ENCODE results near the gene AGPAT1.

DNA sequence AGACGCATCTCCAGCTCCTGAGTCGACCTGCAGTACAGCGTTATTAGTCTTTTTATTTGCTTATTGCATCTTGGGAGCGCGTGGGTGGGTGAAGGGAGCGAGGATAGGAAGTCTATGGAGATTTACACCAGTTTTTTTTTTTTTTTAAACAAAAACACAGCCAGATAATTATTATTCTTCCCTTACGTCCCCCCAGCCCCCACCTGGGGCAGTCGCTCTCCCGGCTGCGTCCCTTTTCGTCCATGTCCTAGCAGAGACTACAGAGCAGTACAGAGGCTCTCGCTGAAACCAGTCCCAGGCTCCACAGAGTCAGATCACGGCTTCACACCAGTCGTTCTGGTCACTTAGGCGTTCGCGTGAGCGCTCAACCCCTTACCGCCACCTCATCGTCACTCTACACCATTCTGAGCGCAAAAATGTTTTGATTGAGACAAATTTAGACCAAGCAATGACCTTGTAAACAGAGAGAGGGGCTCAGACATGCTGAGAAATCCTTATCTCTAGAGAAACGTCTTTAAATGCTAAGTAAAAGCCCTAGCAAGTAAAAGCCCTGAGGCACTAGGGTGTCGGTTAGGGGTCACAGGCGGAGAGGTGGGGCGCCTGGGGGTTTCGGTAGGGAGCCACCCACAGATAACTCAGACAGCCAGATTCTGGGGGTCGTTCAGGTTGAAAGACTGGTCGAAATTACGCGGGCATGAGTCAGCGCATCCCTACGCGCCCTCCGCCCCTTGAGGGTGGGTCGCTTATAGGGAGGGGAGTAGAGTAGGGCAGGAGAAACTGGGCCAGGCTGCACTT lies 22.9 kb downstream of the AGPAT1 start:
- TF ChIP-seq, protein P1, sequence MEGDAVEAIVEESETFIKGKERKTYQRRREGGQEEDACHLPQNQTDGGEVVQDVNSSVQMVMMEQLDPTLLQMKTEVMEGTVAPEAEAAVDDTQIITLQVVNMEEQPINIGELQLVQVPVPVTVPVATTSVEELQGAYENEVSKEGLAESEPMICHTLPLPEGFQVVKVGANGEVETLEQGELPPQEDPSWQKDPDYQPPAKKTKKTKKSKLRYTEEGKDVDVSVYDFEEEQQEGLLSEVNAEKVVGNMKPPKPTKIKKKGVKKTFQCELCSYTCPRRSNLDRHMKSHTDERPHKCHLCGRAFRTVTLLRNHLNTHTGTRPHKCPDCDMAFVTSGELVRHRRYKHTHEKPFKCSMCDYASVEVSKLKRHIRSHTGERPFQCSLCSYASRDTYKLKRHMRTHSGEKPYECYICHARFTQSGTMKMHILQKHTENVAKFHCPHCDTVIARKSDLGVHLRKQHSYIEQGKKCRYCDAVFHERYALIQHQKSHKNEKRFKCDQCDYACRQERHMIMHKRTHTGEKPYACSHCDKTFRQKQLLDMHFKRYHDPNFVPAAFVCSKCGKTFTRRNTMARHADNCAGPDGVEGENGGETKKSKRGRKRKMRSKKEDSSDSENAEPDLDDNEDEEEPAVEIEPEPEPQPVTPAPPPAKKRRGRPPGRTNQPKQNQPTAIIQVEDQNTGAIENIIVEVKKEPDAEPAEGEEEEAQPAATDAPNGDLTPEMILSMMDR (conservative IDR thresholded peaks at IDR 0.05; ENCODE audit: low read depth in 2 of 2), result no peak
- TF ChIP-seq POLR2AphosphoS5 (IDR thresholded peaks at IDR 0.05; ENCODE audit: low read depth) (no peak), EZH2phosphoT487 (IDR thresholded peaks at IDR 0.05; ENCODE audit: unreplicated experiment) (no peak), CREB1 (CRISPR knock-in tag; IDR thresholded peaks at IDR 0.05; ENCODE audit: low read depth) (0 out of 2 replicates have a peak, but pooled peaks have one; percentile 6), EZH2 (IDR thresholded peaks at IDR 0.05; ENCODE audit: low read depth, unreplicated experiment) (peak; percentile 26)
- TF ChIP-seq, protein P2, sequence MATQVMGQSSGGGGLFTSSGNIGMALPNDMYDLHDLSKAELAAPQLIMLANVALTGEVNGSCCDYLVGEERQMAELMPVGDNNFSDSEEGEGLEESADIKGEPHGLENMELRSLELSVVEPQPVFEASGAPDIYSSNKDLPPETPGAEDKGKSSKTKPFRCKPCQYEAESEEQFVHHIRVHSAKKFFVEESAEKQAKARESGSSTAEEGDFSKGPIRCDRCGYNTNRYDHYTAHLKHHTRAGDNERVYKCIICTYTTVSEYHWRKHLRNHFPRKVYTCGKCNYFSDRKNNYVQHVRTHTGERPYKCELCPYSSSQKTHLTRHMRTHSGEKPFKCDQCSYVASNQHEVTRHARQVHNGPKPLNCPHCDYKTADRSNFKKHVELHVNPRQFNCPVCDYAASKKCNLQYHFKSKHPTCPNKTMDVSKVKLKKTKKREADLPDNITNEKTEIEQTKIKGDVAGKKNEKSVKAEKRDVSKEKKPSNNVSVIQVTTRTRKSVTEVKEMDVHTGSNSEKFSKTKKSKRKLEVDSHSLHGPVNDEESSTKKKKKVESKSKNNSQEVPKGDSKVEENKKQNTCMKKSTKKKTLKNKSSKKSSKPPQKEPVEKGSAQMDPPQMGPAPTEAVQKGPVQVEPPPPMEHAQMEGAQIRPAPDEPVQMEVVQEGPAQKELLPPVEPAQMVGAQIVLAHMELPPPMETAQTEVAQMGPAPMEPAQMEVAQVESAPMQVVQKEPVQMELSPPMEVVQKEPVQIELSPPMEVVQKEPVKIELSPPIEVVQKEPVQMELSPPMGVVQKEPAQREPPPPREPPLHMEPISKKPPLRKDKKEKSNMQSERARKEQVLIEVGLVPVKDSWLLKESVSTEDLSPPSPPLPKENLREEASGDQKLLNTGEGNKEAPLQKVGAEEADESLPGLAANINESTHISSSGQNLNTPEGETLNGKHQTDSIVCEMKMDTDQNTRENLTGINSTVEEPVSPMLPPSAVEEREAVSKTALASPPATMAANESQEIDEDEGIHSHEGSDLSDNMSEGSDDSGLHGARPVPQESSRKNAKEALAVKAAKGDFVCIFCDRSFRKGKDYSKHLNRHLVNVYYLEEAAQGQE (IDR thresholded peaks at IDR 0.05; ENCODE audit: unreplicated experiment), result no peak
- TF ChIP-seq, protein P3, sequence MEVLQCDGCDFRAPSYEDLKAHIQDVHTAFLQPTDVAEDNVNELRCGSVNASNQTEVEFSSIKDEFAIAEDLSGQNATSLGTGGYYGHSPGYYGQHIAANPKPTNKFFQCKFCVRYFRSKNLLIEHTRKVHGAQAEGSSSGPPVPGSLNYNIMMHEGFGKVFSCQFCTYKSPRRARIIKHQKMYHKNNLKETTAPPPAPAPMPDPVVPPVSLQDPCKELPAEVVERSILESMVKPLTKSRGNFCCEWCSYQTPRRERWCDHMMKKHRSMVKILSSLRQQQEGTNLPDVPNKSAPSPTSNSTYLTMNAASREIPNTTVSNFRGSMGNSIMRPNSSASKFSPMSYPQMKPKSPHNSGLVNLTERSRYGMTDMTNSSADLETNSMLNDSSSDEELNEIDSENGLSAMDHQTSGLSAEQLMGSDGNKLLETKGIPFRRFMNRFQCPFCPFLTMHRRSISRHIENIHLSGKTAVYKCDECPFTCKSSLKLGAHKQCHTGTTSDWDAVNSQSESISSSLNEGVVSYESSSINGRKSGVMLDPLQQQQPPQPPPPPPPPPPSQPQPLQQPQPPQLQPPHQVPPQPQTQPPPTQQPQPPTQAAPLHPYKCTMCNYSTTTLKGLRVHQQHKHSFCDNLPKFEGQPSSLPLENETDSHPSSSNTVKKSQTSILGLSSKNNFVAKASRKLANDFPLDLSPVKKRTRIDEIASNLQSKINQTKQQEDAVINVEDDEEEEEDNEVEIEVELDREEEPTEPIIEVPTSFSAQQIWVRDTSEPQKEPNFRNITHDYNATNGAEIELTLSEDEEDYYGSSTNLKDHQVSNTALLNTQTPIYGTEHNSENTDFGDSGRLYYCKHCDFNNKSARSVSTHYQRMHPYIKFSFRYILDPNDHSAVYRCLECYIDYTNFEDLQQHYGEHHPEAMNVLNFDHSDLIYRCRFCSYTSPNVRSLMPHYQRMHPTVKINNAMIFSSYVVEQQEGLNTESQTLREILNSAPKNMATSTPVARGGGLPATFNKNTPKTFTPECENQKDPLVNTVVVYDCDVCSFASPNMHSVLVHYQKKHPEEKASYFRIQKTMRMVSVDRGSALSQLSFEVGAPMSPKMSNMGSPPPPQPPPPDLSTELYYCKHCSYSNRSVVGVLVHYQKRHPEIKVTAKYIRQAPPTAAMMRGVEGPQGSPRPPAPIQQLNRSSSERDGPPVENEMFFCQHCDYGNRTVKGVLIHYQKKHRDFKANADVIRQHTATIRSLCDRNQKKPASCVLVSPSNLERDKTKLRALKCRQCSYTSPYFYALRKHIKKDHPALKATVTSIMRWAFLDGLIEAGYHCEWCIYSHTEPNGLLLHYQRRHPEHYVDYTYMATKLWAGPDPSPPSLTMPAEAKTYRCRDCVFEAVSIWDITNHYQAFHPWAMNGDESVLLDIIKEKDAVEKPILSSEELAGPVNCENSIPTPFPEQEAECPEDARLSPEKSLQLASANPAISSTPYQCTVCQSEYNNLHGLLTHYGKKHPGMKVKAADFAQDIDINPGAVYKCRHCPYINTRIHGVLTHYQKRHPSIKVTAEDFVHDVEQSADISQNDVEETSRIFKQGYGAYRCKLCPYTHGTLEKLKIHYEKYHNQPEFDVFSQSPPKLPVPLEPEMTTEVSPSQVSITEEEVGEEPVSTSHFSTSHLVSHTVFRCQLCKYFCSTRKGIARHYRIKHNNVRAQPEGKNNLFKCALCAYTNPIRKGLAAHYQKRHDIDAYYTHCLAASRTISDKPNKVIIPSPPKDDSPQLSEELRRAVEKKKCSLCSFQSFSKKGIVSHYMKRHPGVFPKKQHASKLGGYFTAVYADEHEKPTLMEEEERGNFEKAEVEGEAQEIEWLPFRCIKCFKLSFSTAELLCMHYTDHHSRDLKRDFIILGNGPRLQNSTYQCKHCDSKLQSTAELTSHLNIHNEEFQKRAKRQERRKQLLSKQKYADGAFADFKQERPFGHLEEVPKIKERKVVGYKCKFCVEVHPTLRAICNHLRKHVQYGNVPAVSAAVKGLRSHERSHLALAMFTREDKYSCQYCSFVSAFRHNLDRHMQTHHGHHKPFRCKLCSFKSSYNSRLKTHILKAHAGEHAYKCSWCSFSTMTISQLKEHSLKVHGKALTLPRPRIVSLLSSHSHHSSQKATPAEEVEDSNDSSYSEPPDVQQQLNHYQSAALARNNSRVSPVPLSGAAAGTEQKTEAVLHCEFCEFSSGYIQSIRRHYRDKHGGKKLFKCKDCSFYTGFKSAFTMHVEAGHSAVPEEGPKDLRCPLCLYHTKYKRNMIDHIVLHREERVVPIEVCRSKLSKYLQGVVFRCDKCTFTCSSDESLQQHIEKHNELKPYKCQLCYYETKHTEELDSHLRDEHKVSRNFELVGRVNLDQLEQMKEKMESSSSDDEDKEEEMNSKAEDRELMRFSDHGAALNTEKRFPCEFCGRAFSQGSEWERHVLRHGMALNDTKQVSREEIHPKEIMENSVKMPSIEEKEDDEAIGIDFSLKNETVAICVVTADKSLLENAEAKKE (CRISPR knock-in tag; IDR thresholded peaks at IDR 0.05), result no peak
- TF ChIP-seq, protein P4, sequence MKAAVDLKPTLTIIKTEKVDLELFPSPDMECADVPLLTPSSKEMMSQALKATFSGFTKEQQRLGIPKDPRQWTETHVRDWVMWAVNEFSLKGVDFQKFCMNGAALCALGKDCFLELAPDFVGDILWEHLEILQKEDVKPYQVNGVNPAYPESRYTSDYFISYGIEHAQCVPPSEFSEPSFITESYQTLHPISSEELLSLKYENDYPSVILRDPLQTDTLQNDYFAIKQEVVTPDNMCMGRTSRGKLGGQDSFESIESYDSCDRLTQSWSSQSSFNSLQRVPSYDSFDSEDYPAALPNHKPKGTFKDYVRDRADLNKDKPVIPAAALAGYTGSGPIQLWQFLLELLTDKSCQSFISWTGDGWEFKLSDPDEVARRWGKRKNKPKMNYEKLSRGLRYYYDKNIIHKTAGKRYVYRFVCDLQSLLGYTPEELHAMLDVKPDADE (IDR thresholded peaks at IDR 0.05), result no peak

Measured in GM23338 (cell line).